HG03045 (cell line): Measurements from ENCODE around the gene PAK5.

Experiments used
- ATAC-seq: cut with Tn5 transposase; IDR thresholded peaks from one replicate; pipeline ENCODE4 v1.9.1; 2021; ENCODE audit warnings: mild to moderate bottlenecking, moderate library complexity; ENCODE audit not compliant: unreplicated experiment

The PAK5 gene

GRCh38 chr20:9532069-9532838 lies 306.6 kb downstream of the PAK5 start:
- ATAC-seq: no peak

- no peak for ATAC-seq
These were observed 307.3 kb downstream of the PAK5 start for GRCh38 chr20:9531581-9531980.

DNA sequence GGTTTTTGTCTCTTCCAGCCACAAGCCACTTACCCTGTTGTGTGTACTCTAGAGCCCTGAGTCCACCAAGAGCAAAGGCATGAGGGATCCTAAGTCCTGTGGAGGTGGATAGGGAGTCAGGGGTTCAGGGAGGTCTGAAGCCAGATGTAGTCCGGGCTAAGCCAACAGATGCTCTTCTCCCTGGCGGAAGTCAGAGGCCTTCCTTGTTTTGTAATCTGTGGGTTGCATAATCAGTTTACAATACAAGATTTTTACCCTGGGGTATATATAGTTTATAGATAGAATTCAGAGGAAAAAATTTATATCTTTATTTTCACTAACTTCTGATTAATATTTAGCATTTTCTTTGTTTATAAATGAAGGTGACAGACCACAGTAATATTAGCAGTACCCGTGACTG lies 315.2 kb downstream of the PAK5 start:
- no peak for ATAC-seq

DNA sequence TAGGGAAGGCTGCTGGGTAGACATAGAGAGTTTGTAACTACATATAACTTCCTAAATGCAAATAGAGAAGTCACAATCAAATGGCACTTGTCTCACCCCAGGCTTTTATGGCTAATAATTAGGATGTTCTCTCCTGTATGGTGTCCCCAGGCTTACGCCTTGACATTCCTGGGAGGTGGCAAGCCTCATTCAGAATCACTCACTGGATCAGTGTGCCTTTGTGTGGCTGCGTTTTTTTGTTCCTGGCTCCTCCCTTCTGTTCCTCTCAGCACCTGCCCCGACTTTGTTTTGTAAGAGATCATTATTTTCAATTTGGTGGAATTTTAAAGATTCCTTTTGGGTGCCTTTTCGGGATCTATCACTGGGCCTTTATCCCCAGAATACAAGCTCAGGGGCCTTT lies 318.8 kb downstream of the PAK5 start:
- ATAC-seq: no peak

DNA sequence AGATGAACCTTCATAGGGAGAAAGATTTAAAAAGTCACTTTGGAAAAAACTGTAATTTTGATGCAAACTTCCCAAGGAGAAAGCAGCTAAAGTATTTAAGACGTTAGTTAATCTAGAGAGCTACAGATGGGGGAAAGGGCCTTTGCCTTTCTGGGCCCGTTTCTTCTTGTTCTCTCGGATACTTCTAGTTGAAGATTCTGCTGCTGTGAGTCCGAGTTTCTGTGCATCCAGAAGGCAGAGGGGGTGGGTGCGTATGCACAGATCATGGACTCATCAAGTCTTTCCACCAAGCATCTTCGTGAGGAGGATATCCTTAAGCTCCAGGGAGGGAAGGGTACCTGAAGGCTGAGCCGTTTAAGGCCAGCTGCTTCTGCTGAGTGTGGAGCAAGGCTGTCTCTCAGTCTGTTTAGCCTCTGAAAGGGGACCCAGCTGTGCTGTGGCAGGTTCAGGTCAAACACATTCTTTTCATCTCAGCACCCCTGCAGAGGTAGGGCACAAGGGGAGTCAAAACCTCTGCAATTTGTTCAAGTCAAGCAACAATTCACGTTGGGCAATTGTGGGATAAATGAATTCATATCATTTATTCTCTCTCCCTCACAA lies 320.2 kb downstream of the PAK5 start:
- ATAC-seq: no peak

DNA sequence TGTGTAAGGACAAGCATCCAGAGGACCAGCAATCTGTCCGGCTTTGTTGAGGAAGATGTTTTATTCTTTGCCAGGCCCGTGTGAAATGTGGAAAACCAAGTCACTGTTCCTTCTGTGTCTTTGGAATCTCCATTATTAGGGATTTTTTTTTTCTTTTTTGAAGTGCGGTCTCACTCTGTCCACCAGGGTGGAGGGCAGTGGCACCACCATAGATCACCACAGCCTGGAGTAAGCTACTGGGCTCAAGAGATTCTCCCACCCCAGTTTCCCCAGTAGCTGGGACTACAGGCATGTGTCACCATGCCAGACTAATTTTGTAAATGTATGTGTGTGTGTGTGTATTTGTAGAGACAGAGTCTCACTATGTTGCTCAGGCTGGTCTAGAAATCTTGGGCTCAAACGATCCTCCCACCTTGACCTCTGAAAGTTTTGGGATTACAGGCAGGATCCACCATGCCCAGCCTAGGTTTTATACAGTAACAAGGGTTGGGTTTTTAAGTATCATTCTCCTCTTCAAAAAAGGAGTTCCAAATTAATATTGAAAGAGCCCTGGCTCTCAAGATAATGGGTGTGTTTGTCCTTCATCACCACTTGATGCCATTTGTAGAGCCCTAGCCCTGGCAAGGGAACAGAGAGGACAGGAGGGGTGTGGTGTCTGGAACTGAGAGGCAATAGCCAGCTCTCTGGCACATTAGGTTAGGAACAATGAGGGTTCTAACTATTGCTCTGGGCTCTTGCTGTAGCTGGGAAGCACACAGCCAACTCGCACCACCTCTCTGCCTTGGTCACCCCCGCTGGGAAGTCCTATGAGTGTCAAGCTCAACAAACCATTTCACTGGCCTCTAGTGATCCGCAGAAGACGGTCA lies 321.3 kb downstream of the PAK5 start:
- no peak for ATAC-seq

DNA sequence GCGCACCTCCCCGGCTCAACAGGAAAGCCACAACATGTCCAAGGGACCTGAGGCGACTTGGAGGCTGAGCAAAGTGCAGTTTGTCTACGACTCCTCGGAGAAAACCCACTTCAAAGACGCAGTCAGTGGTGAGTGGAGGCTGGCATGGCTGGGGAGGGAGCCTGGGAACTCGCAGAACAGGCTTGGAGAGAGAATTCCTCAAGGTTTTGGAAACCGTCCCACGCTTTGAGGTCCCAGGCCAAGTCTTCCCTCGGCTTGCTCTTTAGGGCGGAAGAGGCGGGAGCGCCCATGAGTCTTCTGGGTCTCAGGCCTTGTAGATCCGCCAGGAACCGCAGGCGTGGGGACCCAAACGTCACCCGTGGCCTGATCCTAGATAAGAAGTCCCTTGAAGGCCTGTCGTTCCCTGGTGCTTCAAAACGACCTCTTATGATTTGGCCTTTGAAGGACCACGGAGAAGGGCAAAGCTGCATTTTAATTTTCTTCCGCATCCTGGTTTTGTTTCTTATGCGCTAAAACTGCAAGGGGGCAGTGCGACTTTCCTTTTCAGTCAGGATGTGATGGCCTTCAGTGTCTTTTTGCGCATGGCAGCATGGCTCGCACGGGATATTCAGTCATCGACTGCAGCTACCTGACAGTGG lies 322.5 kb downstream of the PAK5 start:
- no peak for ATAC-seq

- ATAC-seq: no peak
These were observed 323.1 kb downstream of the PAK5 start for GRCh38 chr20:9515741-9516233.

DNA sequence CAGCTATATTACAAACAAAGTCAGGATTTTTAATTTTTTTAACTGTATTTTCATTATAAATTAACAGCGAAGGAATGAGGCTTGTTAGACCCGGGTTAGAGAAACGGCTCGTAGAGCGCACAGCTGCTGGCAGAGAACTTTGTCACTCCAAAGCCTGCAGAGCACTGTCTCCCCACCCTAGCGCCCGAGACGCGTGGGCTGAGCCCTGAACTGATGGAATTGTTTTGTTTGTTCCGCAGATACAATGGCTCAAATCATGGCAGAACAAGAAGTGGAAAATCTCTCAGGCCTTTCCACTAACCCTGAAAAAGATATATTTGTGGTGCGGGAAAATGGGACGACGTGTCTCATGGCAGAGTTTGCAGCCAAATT lies 323.7 kb downstream of the PAK5 start:
- no peak for ATAC-seq

- ATAC-seq: no peak
These were observed 324.2 kb downstream of the PAK5 start, which contains the start of gene LAMP5 for GRCh38 chr20:9514461-9515213. TSS of gene LAMP5 (plus strand) at chr20:9514590. CDS start at chr20:9514853, 263 bp downstream.

GRCh38 chr20:9514072-9514460 lies 324.8 kb downstream of the PAK5 start:
- ATAC-seq: no peak

DNA sequence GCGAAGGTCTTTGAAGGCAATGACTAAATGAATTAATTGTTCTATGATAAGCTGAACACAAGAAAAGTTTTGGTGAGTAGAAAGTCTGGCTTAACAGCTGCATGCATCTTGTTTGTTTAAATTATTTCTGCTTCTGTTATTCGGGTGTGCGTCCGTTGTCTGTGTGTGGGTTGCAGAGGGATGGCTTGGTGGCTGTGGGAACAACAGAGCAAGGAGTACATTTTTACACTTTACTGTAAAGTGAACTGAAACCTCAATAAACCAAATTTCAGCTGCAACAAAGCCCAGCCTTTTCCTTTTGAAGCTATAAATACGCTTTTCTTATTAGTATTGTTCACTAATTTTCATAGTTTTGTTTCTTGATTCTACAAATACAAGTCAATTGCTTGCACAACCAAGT lies 328.0 kb downstream of the PAK5 start:
- peak; percentile 37 for ATAC-seq

DNA sequence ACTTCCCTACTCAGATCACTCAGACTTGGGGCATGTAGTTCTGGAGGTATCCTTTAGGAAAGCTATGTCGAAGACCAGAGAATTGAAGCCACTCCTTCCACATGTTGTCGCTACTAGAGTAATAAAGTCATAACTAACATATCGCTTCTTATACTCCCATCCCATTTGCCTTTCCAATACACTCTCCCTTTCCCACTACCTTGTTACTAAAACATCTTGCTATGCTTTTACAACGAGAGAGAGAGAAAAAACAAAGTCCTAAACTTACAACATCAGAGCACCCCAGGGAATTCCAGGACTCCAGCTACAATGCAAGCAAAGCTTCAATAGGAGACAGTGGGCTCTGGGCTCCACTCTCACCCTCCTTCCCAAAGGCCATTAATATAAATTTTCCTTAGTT lies 329.6 kb downstream of the PAK5 start:
- no peak for ATAC-seq

- ATAC-seq: no peak
These were observed 330.1 kb downstream of the PAK5 start for GRCh38 chr20:9508696-9509178.

- no peak for ATAC-seq
These were observed 330.6 kb downstream of the PAK5 start for GRCh38 chr20:9508240-9508661.

GRCh38 chr20:9507544-9508239 lies 331.2 kb downstream of the PAK5 start:
- ATAC-seq: no peak

DNA sequence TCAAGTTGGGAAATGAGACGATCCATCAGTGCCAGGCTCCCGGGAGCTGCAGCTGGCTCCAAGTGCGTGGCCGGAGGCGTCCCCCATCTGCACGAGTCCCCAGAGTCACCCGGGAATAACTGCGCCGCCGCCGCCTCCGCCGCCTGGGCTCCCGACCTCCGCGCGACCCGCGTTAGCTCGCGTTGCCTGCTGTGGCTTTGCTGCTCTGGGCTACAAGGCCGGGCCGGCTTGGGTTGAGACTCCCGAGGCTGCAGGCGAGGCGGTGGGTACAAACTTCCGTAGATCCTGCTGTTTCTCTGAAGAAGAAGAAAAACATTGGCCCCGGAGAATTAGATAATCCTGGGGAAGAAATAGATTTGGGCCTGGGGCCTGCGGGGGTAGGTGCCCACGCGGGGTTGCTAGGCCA lies 331.9 kb downstream of the PAK5 start:
- no peak for ATAC-seq

- ATAC-seq: no peak
These were observed 332.5 kb downstream of the PAK5 start for GRCh38 chr20:9506280-9506821.

- ATAC-seq: no peak
These were observed 335.2 kb downstream of the PAK5 start for GRCh38 chr20:9503526-9504245.
